Heart left ventricle (tissue), 16 donors: ENCODE results near the gene OPN1SW. TPM values are rescaled to one million over a fixed set of nuclear protein-coding genes. Genes with fewer than 3 reads are reported as not detected.

Experiments
- ATAC-seq, 4 donors: fragments of 200-7000 bp; cut with Tn5 transposase; one replicate each; pipeline ENCODE4 v1.9.1; 2020 to 2022; ENCODE audit warnings: moderate library complexity in 4 of 4, mild to moderate bottlenecking in 3 of 4, moderate number of reproducible peaks in 1 of 4
- DNase-seq, 5 donors: peaks; one replicate each; pipeline ENCODE4 v3.0.0-alpha.2; 2020
- H3K27ac ChIP-seq, 12 donors: fragments of 200-600 bp; sonication (generic) in 4 of 12; one replicate each; pipeline versions ENCODE4 v1.5.0 to v1.8.0; 2016 to 2022; ENCODE audit warnings: mild to moderate bottlenecking in 2 of 12
- H3K27me3 ChIP-seq, 9 donors: fragments of 200-600 bp; sonication (generic) in 2 of 9; one replicate each; pipeline versions ENCODE4 v1.5.1 to v1.8.0; 2016 to 2022; ENCODE audit warnings: mild to moderate bottlenecking in 3 of 9
- H3K36me3 ChIP-seq, 9 donors: fragments of 200-600 bp; sonication (generic) in 2 of 9; one replicate each; pipeline versions ENCODE4 v1.5.0 to v1.8.0; 2018 to 2022; ENCODE audit warnings: mild to moderate bottlenecking in 2 of 9
- H3K4me1 ChIP-seq, 12 donors: fragments of 200-600 bp; sonication (generic) in 4 of 12; one replicate each; pipeline versions ENCODE4 v1.5.0 to v1.8.0; 2016 to 2022; ENCODE audit warnings: mild to moderate bottlenecking in 3 of 12
- H3K4me3 ChIP-seq, 12 donors: fragments of 200-600 bp; sonication (generic) in 4 of 12; one replicate each; pipeline versions ENCODE4 v1.5.0 to v1.8.0; 2017 to 2022; ENCODE audit warnings: mild to moderate bottlenecking in 9 of 12, moderate library complexity in 4 of 12
- H3K9me3 ChIP-seq, 12 donors: fragments of 200-600 bp; sonication (generic) in 4 of 12; one replicate each; pipeline versions ENCODE4 v1.5.0 to v1.8.0; 2016 to 2022; ENCODE audit warnings: mild to moderate bottlenecking in 1 of 12
- POLR2A ChIP-seq, 2 donors: fragments of 450-650 bp; IDR thresholded peaks; one replicate each; pipeline ENCODE4 v1.6.1; 2017; ENCODE audit warnings: antibody characterized with exemption in 2 of 2, mild to moderate bottlenecking in 2 of 2, moderate library complexity in 2 of 2
- WGBS, 4 donors: extraction: QIAGEN DNeasy Blood & Tissue Kit in 2 of 4; methylation state at CpG; one replicate each; pipeline versions ENCODE4 v1.1.5 to v1.1.7; 2013 to 2018; 5-methylcytosine and 5-hydroxymethylcytosine counted together
- intact Hi-C, 10 donors: fragments of 100-400 bp; cut with DNase I; formaldehyde crosslinking; loops; one replicate each; pipeline versions ENCODE4 v1.11.1 to v1.14.2; 2022
- polyA plus RNA-seq, 2 donors: library from polyadenylated mRNA; stranded (reverse); fragments of 200-250 nt; gene quantifications; one replicate each; pipeline ENCODE4 v1.2.3, GENCODE V29; 2013
- total RNA-seq, 9 donors: library from RNA; depleted of rRNA in 2 of 9; stranded (reverse); fragments of >200 nt in 2 of 9; fragmentation: NEBNext Ultra II Directional in 3 of 9; extraction: Animal tissue kit (Norgen Biotek cat#: 25700) in 3 of 9; gene quantifications; one replicate each; pipeline versions ENCODE4 v1.1.0 to v1.2.4, GENCODE V29; 2016 to 2023
- TF ChIP-seq, protein P1 (sequence below), 12 donors: fragments of 200-600 bp; sonication (generic) in 4 of 12; IDR thresholded peaks; one replicate each; pipeline versions ENCODE4 v1.5.0 to v1.8.0; 2018 to 2022; ENCODE audit warnings: antibody characterized with exemption in 12 of 12, mild to moderate bottlenecking in 5 of 12
- donor health status: ischemic (EF 13 %, LVEDD 7.1; RV severe dilation, severe dysfunction).
- donor health status: healthy with polysubstance abuse.
- donor health status: DM: no; HTN: yes; CAD: no.
- donor health status: DM: no; HTN: no; CAD: no.
- donor health status: ischemic (EF 25% LVEDD 6.9; RV normal size, moderate dysfunction).
- donor health status: ischemic (EF 25% LVEDD 5.7; RV mildly dilated, moderate dysfunction).
- donor health status: healthy.
- donor health status: DM: yes; HTN: yes; CAD: no.
- donor health status: ischemic (EF 35%, LVEDD 5.7; RV mildly dilated, moderate dysfunction).
- donor health status: nonischemic (EF 11% LVEDD 7.7; RV severe dilation, severe dysfunction).
- donor health status: DM: yes; HTN: yes; CAD: no.
- donor health status: PGD.
- donor health status: ischemic (EF 29% LVEDD 5.4; RV normal size, mild dysfunction).
- donor health status: nonischemic (EF 23%, LVEDD 6.1; RV moderate dilation, normal function).

Gene OPN1SW
- total and polyA plus RNA-seq, 11 donors, result not detected

DNA sequence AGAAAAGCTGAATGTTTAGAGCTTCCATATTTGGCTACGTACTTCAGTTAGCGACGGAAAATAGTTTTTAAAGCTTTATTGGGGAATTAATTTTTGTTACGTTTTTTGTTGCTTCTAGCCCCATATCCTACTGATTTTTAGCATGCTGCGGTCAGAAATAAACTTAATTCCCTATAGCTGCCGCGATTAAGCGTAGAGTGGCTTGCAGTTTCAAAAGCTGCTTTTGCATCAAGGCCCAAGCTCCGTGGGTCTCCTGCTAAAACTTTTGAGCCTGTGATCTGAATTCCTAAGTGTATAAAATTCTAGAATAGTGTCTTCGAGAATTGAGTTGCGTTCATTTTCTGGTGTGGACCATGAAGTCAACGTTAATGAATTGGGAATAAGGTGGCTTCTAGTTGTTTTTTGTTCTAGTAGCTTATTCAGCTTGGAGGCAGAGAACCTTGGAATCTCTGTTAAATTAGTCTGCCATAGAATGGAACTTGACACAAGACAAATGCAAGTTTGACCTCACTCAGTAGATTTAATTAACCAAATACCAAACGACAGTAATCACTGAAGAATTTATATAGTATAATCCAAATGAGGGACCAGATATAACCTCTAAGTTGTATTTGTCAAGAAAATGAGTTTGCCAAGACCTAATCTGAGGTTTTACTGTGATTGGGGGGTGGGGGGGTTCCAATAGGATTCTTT, 35.5 kb downstream of the OPN1SW start:
- DNase-seq, result no peak
- H3K9me3 ChIP-seq, result no peaks in the 10 kb centered on the region
- WGBS, 4 donors, result 4 to 6% (median 5%) methylated on average over 13 of the region's 13 CpGs
- ATAC-seq, result no peak
- peak overlapping the region; percentile 30 to 98 (median 94) for H3K27ac ChIP-seq
- intact Hi-C loops, result loop anchor here in 7 of 10 donors (2.0 to 10.0 kb wide), 7 partner anchors 52 to 142 kb away; partner anchors contain the start of genes ATP6V1F (in 5 of the 7), FLNC (in 3 of the 7) and CCDC136 (in 2 of the 7)
- H3K36me3 ChIP-seq, result peaks cover 0 to 3% (median 0%) of the 10 kb centered on the region in 9 donors
- peak overlapping the region; percentile 83 to 99 (median 94) for H3K4me3 ChIP-seq
- TF ChIP-seq, protein P1, sequence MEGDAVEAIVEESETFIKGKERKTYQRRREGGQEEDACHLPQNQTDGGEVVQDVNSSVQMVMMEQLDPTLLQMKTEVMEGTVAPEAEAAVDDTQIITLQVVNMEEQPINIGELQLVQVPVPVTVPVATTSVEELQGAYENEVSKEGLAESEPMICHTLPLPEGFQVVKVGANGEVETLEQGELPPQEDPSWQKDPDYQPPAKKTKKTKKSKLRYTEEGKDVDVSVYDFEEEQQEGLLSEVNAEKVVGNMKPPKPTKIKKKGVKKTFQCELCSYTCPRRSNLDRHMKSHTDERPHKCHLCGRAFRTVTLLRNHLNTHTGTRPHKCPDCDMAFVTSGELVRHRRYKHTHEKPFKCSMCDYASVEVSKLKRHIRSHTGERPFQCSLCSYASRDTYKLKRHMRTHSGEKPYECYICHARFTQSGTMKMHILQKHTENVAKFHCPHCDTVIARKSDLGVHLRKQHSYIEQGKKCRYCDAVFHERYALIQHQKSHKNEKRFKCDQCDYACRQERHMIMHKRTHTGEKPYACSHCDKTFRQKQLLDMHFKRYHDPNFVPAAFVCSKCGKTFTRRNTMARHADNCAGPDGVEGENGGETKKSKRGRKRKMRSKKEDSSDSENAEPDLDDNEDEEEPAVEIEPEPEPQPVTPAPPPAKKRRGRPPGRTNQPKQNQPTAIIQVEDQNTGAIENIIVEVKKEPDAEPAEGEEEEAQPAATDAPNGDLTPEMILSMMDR (IDR thresholded peaks at IDR 0.05), result no peak
- no peak for TF ChIP-seq POLR2A (IDR thresholded peaks at IDR 0.05)
- peaks cover 7 to 66% (median 52%) of the 10 kb centered on the region in 12 donors for H3K4me1 ChIP-seq
- H3K27me3 ChIP-seq, result no peaks in the 10 kb centered on the region

DNA sequence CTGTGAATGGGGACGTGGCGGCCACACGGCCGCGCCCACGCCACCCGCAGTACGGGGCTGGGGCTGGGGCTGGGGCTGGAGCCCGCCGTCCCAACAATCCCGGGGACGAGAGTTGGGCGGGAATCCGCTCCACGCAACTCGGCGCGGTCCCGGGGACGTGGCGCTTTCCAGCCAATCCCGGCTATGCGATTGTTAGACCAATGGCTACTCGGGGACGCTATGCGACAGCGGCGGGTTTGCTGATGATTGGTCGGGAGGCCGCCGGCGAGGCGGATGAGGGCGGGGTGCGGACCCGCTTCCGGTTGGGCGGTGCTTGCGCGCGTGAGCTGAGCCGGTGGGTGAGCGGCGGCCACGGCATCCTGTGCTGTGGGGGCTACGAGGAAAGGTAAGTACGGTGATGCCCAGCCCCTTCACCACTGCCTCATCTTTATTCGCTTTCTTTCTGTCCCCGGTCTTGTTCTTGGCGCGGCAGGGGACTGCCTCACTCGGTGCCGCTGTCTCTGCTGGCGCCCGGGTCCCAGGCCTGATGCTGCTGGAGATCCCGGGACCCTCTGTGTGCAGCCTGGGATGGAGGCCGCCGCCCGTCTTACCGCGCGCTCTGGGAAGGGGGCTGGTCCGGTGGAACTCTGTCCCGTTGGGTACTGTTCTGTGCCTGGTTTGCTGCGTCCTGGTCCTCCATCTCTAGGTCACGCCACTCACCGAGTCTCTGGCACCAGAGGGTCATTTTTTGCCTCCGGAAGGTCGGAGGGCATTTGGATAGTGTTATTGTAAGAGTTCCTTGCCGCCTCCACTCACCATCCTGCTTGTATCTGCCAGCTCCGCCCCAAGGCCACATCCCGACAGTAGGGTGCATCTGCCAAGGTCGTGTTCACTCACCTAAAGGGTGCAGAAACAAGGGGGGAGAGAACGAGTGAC, 36.3 kb downstream of the OPN1SW start, which contains the start of gene CALU:
Gene CALU, plus strand, starts transcription at position 312 of the 915 bp plus-strand sequence. CDS start 9,225 bp downstream, outside the sequence.
- Histone ChIP-seq H3K36me3 (peaks cover 0 to 3% (median 0%) of the 10 kb centered on the region in 9 donors), H3K9me3 (no peaks in the 10 kb centered on the region), H3K4me3 (peak within 1 kb of the TSS; percentile 83 to 99 (median 94)), H3K27ac (peak within 1 kb of the TSS; percentile 30 to 98 (median 94)), H3K4me1 (peaks cover 7 to 61% (median 47%) of the 10 kb centered on the region in 12 donors), H3K27me3 (no peaks in the 10 kb centered on the region)
- ATAC-seq (peak; percentile 98 to 99 (median 98)), DNase-seq (peak; percentile 97 to 98 (median 98))
- 0 to 1% (median 1%) methylated on average over 61 to 74 of the region's 74 CpGs for WGBS, 4 donors
- TF ChIP-seq, protein P1 (IDR thresholded peaks at IDR 0.05), result no peak
- peak; percentile 88 to 92 for TF ChIP-seq POLR2A (IDR thresholded peaks at IDR 0.05)
- intact Hi-C loops, result loop anchor here in 5 of 10 donors (2.0 to 5.0 kb wide), 5 partner anchors 53 to 143 kb away; partner anchors contain the start of genes FLNC (in 3 of the 5), ATP6V1F (in 2 of the 5) and CCDC136 (in 2 of the 5)

DNA sequence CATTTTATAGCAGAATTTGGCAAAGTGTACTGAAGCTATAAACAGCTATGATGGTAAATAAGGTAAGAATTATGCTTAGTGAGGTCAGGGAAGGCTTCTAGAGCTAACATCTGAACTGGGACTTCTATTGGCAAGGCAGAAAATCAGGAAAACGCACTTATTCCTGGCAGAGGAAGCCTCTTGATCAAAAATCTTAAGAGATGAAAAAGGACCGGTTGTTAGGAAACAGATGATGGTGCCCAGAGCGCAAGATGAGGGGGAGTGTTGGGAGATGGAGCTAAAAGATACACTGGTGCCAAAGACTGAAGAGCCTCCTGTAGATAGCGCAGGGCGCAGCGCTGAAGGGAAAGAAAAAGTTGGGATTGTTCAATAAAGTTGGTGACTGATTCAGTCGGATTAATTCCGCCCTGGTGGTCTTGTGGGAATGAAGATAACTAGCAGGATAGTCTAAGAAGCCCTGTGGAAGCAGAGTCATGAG, 37.0 kb downstream of the OPN1SW start:
- no peaks in the 10 kb centered on the region for H3K36me3 ChIP-seq
- DNase-seq (no peak), ATAC-seq (peak in 3 of 4 donors; percentile 2 to 31 (median 11))
- TF ChIP-seq, protein P1 (IDR thresholded peaks at IDR 0.05), result no peak
- no peak for TF ChIP-seq POLR2A (IDR thresholded peaks at IDR 0.05)
- H3K4me3 ChIP-seq, result peak overlapping the region; percentile 83 to 99 (median 94)
- WGBS, 4 donors, result 1 to 2% (median 1%) methylated on average over 8 of the region's 8 CpGs
- peaks cover 7 to 57% (median 41%) of the 10 kb centered on the region in 12 donors for H3K4me1 ChIP-seq
- no peaks in the 10 kb centered on the region for H3K9me3 ChIP-seq
- intact Hi-C loops, result loop anchor here in 5 of 10 donors (2.0 to 5.0 kb wide), 5 partner anchors 54 to 144 kb away; partner anchors contain the start of genes FLNC (in 3 of the 5), ATP6V1F (in 2 of the 5) and CCDC136 (in 2 of the 5)
- peak overlapping the region; percentile 30 to 98 (median 94) for H3K27ac ChIP-seq
- H3K27me3 ChIP-seq, result no peaks in the 10 kb centered on the region
